HCEC 1CT (cell line): ENCODE results near the gene ZGPAT.

Experiments used
- DNase-seq: peaks from one replicate; pipeline ENCODE4 v3.0.0-alpha.2; 2017

ZGPAT gene

DNA sequence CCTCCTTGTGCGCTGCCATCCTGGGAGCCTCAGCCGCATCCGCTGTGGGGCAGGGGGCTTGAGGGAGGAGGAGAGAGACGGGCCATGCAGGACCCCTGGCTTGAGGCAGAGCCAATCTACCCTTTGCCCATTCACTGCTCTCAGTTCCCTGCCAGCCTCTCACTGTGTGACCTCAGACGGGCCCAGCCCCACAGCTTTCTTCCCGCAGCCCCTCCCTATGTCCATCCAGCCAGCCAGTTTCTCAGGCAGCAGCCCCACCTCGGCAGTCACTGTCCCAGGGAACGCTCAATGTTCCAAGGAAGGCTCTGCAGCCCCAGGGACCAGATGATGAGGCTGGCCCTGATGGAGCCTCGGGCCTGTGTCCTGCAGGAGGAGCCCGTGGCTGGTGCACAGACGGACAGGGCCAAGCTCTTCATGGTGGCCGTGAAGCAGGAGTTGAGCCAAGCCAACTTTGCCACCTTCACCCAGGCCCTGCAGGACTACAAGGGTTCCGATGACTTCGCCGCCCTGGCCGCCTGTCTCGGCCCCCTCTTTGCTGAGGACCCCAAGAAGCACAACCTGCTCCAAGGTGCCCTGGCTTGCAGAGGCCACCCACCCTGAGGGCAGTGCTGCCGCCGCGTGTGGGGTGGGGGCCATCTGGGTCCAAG, 15.3 kb upstream of the ZGPAT start:
- DNase-seq, result peak; percentile 37

- DNase-seq, result no peak
Observed at GRCh38 chr20:63693083-63693732, 14.6 kb upstream of the ZGPAT start.

DNA sequence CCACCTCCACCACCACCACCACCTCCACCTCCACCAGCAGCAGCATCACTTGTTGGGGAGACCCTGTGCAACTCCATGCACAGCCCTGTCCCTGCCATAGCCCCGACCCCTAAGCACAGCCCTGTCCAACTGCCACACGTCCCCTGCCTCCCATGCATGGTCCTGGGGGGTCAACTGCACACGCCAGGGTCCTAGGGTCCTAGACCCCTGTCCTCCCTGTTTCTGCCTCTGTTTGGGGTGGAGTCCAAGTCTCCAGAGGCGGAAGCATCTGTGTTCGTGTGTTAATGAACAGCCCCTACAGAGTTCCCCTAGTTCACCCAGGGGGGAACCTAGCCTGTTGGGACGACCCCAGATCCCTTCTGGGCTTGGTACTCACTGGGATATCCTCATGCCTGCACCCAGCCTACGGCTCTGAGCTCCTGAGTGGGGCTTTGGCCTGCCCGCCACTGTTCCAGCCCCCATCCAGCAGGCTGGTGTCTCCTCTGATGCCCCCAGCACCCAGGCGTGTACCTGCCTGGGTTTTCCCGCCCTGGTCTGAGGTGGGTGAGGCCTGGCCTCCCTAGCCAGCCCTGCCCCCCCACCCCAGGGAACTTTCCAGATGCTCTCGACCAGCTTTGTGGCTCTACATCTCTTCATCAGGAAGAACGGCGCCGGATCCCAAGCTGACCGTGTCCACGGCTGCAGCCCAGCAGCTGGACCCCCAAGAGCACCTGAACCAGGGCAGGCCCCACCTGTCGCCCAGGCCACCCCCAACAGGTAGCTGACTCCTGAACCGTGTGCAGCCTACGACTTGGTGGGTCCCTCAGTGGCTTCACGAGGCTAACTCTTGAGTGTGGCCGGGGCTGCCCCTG, 13.9 kb upstream of the ZGPAT start:
- DNase-seq, result no peak

GRCh38 chr20:63694584-63695423, 13.0 kb upstream of the ZGPAT start:
- no peak for DNase-seq

- DNase-seq, result no peak
Observed at GRCh38 chr20:63695424-63696305, 12.2 kb upstream of the ZGPAT start.

DNA sequence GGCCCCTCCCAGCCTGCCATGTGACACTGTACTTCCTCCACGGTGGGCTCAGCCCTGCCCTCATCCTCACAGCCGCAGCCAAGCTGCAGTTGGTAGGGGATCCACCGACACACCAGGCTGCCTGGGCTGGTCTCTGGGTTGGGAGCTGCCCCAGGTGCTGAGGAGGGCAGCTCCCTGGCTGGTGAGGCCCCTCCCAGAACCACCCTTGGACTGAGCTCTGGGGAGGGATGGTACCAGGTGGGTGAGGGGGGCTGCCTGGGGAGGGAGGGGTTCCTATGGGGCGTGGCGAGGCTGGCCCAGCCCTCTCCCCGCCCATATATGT, 11.6 kb upstream of the ZGPAT start:
- no peak for DNase-seq

- DNase-seq, result no peak
Observed at GRCh38 chr20:63696628-63697356, 11.0 kb upstream of the ZGPAT start, which contains the start of gene TNFRSF6B. Gene TNFRSF6B (plus strand): TSS chr20:63696652. CDS start chr20:63696768, 116 bp downstream.

GRCh38 chr20:63697357-63697867, 10.4 kb upstream of the ZGPAT start:
- DNase-seq, result no peak

- no peak for DNase-seq
Observed at GRCh38 chr20:63697868-63698545, 9.8 kb upstream of the ZGPAT start.

- peak; percentile 82 for DNase-seq
Observed at GRCh38 chr20:63698739-63699465, 8.9 kb upstream of the ZGPAT start.

- no peak for DNase-seq
Observed at GRCh38 chr20:63699466-63700198, 8.2 kb upstream of the ZGPAT start.

DNA sequence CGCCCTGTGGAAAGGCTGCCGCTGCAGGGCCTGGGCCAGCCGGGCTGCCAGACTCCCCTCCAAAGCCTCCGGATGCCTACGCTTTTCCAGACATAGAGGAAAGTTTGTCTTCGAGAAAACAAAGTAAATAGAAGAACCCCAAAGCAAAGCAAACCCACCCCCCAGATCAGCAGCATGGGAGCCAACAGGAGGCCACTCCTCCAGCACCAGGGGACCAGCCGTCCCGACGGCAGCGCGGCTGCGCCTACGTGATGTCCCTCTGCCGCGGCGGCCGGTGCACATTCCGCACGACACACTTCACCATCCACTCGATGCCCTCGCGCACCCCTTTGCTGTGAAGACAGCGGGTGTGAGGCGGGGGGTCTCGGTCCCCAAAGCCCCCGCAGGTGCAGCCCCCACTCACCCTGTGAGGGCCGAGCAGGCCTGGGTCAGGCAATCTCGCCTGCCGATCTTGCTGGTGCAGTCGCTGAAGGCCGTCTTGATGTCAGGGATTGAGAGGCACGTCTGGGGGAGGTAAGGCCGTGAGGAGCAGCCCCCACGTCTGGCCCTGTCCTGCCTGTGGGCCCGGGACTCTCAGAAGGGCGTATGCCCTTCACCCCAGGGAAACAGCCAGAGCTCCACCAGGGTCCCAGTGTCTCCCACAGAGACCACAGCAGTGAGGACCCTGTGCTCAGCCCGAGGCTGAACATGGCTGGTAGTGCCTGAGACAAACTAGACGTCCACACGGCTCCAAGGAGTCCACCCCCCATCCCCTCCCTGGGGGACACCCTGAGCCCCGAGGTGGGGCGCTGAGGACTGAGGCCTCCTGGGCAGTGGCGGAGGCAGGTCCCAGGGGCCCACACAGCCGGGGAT, 7.4 kb upstream of the ZGPAT start:
- no peak for DNase-seq

- DNase-seq, result no peak
Observed at GRCh38 chr20:63701051-63701328, 6.8 kb upstream of the ZGPAT start.

DNA sequence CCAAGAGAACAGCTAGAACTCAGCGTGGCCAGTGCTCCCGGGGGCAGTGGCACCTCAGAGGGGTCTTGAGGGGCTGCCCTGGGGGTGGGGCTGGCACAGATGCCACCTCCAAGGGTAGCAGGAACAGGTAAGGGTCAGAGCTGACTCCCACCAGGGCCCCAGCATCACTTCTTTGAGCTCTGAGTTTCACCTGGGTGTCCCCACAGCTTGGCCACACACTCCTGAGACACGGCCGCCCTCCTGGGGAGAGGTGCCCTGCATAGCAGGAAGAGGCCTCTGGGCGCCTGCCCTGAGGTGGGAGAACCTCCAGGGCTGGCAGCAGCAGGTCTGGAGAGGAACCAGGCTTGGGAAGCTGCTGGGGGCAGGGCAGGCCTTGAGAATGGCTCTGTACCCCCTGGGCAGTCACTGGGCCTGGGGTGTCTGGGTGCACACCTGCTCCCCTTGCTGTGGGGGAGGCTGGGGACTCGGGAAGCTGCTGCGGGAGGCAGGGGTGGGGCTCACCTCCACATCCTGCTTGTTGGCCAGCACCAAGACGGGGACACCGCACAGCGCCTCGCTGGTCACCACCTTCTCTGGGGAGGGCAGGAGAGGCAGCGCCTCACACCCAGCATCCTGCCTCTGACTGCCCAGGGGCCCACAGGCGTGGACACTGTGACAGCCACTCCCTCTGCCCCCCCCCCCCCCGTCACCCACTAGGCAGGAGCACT, 6.4 kb upstream of the ZGPAT start:
- DNase-seq, result no peak

GRCh38 chr20:63702036-63702665, 5.7 kb upstream of the ZGPAT start:
- no peak for DNase-seq

DNA sequence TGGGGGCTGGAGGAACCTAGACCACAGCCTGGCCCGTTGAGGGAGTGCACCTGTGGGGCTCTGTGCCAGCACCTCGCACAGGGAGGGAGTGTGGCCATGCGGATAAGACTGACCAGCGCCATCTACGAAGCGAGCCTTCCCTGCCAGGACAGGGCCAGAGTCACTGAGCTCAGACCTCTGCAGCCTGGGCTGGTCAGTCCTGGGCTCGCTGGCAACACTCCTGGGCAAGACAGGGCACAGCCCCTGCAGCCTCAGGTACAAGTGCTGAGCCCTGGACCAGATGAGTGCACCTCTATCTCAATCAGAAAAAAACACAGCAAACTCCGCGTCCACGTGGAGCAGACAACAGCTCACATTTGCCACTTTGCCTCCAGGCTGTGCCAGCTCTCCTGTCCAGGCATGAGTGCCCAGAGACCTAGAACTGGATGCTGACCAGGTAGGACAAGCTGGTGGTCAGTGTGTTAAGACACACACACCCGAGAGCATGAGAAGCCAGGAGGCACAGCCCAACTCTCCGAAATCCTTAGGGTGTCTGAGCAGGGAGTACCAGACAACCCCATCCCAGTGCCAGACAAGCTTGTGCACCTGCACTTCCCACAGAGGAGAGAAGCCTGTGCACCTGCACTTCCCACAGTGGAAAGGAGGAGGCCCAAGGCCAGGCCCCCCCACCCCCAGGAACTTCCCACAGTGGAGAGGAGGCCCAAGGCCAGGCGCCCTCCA, 4.9 kb upstream of the ZGPAT start:
- no peak for DNase-seq
